HUDEP-2 (cell line): ENCODE measurements around the gene KIAA1755.
A peak's percentile ranks its signal among the peaks of the same experiment; 100 is the strongest.

Experiments used
- DNase-seq, 76 experiments: peaks; one replicate each; lab custom pipeline; 2025; ENCODE audit not compliant: unreplicated experiment in 76 of 76; lab: John Stamatoyannopoulos, UW

The KIAA1755 gene, protein sequence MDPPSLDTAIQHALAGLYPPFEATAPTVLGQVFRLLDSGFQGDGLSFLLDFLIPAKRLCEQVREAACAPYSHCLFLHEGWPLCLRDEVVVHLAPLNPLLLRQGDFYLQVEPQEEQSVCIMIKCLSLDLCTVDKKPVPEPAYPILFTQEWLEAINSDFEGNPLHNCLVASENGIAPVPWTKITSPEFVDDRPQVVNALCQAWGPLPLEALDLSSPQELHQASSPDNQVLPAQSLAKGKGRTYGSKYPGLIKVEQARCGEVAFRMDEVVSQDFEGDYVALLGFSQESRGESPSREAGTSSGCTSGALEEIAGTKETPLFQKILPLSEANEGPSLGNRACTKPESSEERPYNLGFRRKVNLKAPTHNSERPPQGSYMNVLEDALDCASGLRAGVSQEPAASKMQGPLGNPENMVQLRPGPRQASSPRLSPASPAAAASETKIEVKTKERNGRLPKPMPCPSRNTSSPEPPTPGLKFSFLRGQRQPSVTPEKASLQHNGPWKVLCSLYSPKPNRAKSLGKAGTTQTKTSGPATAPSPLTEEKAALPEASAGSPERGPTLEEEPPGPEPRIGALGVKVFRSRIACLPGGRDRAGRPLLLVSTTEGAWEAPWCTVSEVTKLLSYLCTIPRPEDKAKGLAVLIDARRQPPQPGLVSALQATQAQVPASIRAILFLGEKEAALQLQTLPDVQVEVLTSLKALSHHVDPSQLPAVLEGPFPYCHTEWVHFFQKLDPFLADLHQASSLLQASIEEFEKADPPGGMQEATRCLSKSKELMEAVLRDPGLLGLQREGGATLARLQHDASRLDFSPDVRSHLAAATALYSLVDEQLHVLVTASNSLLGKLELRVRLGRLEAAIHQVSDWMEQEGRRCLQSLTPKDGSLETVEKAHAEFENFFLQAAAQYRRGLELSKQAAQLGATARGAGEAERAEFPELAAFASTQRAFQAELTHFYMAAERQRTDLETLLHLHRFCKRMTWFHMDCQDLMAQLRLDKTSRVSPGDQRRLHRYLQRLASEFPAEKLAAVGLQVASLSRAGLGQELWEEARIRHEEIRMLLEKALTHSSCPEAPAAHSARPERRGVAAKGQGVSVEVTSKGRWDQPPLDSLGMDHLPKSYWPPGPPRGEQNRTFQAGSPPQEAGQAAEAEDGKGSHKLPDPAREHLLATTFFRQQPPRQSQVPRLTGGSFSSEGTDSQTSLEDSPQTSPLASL

DNA sequence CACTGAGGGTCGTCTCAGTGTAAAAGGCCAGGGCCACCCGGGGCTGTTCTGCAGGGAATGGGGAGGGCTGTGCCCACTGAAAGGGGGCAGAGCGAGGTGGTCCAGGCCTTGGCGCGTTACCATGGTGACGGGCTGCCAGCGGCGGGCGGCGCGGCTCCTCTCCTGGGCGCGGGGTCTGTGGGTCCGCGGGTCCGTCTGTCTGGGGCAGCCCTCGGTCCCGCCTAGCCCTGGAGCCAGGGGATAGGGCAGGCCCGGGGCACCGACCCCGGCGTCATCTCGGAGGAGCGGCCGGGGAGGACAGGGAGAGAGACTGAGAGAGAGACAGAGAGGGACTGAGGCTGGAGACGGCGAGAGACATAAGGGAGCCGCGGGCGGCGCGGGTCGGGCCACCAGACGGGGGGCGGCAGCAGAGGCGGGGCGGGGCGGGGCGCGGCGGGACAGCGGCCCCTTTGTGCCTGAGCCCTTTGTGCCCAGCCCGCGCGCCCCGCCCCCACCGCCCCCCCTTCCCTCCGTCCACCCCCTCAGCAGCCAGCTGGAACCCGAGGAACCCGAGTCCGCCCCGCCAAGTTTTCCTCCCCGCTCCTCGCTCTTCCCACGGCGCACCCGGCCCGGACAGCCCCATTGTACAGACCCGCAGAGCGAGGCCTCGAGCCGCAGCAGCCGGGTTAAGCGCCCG, at the start of gene KIAA1755:
KIAA1755 (minus strand) TSS at position 358 of the 676 bp plus-strand sequence; CDS start at position 123, 235 bp downstream.
- no peak for DNase-seq

DNA sequence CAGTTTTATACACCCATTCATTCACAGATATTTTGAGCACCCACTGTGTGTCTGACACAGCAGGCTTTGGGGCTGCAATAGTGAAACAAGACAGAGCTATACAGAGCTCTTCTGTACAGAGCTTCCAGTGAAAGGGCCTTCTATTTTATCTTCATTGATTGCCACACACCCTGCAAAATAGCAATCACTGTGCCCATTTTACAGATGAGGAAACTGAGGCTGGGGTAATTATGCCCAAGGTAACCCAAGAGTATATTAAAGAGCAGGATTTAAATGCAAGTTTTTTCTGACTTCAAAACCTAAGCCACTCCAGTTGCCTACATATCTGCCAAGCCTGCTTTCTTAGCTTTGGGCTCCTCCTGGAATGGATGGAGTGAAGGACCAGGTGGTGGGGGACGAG, 47.9 kb upstream of the KIAA1755 start:
- no peak for DNase-seq

DNA sequence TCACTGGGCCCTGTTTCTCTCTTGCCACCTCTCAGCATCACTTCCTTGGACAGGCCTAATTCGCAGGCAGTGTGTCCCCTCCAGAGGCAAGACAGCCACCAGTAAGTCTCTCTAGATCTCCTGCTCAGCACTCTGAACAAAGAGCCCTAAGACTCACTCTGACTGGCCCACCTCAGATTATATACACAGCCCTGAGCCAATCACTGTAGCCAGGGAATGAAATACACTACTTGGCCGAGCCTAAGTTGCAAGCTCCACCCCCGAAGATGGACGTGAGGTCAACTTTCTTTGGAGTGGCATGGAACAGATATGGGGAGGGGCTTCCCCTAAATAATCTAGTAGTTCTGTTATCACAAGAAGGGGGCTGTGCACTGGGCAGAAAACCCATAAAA, 47.5 kb upstream of the KIAA1755 start:
- DNase-seq: no peak

DNA sequence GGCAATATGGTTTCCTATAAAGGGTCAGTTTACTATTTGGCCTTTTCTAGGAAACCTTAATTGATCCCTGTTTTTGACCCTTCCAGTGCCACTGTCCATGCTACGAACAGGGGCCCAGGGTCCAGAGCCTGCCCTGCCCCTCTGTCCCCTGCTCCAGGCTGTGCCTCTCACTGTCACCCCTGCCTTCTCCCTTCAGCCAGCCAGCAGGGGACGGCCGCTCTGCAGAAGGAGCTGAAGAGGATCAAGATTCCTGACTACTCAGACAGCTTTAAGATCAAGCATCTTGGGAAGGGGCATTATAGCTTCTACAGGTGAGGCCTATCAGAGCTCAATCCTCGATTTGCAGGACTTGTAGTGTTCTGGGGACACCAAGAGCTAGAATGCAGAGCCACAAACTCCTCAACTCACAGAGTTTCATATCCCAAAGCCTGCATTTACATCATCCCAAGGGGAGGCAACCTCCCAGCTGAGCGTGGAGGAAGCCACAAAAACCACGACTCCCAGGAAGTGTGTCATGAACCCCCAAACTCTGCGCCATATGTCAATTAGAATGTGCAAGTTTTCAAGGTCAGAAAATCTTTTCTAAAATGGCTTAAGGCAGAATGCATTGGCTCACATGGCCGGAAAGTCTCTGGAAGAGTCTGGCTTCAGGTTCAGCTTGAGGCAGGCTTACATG, 47.0 kb upstream of the KIAA1755 start:
- no peak for DNase-seq

DNA sequence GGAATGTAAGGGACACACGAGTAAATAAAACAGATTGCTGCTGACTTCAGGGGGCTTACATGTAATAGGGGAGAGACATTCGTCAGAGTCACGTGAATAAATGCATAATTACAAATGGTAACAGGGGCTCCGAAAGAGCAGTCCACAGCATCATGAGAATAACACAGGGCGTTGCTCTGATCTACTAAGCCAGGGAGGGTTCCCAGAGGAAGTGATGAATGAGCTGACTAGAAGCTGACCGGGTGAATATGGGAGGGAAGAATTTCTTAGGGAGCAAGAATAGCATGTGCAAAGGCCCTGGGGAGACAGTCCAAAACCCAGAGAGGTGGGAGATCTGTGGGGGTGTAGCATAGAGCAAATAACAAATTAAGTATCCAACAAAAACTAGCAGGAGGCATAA, 45.8 kb upstream of the KIAA1755 start:
- no peak for DNase-seq

DNA sequence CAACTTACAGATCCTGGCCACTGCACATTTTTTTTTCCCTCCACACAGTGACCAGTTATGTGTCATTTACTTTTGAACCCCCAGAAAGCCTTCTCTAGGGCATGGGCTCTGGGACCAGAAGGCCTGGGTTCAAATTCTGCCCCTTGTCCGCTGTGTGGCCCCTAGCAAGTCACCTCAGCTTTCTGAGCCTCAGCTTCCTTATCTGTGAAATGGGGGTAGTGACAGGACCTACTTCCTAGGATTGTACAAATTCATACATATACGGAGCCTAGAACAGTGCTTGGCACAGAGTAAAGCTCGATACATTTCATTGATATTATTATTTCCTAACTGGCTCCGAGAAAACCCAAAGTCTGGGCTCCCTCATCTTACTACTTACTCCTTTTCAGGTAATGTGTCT, 45.0 kb upstream of the KIAA1755 start:
- no peak for DNase-seq

DNA sequence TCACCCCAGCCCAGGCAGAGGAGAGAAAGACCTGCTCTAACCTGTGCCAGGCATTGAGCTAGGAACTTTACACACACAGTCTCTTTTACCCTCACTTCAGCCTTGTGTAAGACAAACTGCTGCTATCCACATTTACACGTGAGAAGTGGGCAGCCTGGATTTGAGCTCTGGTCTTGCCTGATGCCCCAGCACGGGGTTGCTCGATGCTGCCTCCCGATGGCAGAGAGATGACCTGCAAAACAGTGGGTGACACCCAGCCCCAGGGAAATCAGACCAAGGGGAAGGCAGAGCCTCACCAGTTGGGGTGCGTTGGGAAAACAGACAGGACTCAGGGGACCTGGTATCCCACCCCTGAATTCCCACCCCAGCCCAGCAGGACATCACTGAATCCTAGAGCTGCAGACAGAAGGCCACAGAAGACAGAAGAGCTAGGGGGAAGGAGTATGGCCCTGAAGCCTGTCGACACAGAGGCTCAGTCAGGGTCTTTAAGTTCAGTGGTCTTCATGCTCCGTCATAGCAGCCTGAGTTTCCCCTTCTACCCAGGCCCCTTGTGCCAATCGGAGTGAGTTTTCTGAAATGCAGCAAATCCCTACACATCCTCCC, 44.4 kb upstream of the KIAA1755 start:
- DNase-seq: peak in 37 of 76 experiments; percentile 2 to 58 (median 19)

DNA sequence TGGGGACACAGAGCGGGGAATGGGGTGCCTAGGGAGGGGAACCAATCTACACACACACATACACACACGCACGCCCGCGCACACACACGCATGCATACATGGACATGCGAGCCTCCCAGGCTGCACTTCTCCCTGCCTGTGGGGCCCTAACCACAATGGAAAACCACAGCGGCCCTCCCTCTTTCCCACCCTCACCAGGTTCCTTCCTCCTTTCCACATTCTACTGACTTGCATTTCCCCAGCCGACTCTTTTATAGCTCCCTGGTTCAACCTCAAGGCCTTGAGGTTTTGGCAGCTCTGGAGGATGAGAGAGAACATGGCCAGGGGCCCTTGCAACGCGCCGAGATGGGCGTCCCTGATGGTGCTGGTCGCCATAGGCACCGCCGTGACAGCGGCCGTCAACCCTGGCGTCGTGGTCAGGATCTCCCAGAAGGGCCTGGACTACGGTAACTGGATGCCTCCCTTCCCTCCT, 43.4 kb upstream of the KIAA1755 start, which contains the start of gene BPI:
BPI (plus strand) TSS at position 249 of the 472 bp plus-strand sequence; CDS start at position 317, 68 bp downstream.
- peak in 2 of 76 experiments; percentile 3 to 14 for DNase-seq

DNA sequence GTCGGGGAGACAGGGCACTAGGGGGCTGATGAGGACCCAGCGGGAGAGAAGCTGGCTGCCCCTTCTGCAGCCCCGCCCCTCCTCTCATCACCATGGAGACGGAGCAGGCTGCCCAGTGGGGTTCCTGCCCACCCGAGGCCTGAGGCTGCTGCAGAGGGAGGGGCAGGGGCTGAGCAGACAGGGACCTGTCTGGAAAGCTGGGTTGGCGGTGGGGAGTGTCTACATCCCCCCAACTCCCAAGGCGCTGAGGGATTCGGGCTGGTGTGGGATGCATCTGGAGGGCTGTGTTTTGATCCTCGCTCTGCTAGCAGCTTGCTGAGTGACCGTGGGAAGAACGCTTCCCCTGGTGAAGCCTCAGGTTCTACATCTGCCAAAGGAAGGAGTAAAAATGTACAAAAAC, 42.3 kb upstream of the KIAA1755 start:
- no peak for DNase-seq

DNA sequence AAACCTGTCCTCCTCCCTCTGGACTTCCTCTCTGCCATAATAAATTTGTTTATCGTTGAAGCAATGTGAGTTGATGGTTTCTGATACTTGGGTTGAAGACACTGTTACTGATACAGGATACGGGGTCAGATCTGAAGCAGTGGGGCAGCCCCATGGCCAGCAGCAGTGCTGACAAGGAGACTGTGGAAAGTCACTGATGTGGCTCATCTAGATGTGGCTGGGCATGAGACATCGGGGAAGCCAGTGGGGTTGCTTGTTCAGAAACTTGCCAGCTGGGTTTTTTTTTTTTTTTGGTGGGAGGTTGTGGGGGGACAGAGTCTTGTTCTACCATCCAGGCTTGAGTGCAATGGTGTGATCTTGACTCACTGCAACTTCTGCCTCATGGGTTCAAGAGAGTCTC, 40.8 kb upstream of the KIAA1755 start:
- no peak for DNase-seq

DNA sequence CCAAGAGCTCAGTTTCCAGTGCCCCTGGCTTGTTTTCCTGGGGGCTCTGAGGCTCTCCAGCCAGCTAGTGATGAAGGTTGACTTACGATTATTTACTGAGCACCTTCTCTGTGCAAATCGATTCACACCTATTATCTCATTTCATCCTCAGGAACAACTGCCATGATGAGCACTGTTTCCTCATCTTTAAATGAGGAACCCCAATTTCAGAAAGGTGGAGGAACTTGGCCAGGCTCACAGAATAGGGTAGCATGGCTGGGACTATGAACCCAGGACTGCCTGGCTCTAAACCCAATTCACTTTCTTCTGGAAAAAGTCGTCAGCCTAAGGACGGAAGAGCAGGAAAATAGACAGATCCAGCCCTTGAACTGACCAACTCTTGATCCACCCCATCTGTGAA, 39.9 kb upstream of the KIAA1755 start:
- DNase-seq: no peak

DNA sequence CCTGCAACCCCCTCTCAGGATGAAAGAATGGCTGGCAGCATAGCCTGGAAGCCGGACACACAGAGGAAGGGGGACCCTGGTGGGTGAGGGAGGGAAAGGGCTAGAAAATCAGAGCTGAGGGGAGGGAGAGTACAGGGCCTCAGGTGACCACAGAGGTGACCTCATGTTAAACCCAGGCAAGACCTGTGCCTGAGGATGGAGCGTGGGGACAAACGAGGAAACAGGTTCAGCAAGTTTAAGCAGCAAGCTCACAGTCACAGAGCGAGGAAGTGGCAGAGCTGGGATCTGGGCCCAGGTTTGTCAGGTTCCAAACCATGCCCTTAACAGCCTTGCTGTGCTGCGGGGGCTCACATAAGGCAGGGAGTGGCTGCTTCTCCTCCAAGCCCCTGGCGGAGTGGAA, 39.4 kb upstream of the KIAA1755 start:
- no peak for DNase-seq

DNA sequence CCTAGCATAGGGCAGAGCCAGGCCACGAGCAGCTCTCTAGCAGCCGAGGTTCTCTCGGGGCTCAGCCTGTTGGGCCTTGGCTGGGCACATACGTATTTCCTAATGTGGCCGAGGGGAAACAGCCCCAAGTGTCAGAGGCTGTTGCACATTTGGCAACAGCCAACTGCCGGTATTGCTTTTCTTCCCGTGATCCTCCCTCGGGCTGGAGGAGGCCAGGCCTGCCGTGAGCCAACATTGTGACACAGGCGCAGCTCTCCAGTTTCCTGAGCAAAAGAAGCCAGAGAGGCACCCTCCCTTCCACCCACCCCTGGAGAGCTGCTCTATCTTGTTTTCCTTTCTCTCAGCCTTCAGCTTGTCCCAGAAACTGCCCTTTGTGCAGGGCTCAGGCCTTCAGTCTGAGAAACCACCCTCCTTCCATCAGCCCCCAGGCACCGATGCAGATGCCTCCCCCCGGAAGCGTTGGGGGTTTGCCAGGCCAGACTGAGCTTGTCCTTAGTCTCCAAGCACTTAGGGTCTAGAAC, 38.3 kb upstream of the KIAA1755 start:
- no peak for DNase-seq

DNA sequence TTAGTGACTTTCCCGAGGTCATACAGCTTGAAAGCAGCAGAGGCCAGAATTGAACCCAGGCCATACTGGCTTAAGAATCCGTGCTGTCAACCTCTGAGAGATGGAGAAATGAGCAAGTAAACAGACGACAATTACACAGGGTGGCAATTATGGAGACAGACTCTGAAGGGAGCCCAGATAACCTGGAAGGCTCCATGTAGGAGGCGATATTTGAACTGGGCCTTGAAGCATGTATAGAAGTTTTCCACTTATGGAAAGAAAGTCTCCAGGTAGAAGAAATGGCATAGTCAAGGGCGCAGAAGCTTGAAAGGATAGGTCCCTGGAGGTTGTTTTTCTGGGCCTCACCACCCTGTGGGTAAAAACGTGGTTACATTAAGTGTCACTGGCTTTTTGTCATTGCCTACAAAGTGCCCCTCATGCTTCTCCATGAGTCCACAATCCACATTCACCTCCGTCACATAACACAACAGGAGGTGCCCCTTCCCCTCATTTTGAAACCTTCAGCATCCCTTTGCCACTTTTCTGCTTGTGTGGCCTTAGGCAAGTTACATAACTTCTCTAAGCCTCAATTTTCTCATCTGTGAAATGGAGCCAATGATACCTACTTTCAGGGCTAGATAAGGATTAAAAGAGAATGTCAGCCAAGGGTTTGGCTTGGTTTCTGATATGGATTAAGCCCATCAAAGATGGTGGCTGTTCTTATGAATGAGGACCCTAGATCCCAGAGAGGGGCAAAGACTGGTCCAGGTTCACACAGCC, 37.6 kb upstream of the KIAA1755 start:
- no peak for DNase-seq

DNA sequence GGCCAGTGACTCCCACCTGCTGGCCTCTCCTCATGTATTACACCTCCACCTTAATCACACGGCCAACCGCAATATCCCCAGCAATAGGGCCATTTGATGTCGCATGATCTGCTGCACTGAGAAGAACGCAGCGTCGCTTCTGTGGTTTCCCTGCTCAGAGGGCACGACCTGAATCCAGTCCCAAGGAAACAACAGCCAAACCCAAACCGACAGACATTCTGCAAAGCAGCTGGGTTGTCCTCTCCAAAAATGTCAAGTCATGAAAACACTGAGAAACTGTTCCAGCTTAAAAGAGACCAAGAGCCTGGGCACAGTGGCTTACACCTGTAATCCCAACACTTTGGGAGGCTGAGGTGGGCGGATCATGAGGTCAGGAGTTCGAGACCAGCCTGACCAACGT, 35.9 kb upstream of the KIAA1755 start:
- DNase-seq: no peak

DNA sequence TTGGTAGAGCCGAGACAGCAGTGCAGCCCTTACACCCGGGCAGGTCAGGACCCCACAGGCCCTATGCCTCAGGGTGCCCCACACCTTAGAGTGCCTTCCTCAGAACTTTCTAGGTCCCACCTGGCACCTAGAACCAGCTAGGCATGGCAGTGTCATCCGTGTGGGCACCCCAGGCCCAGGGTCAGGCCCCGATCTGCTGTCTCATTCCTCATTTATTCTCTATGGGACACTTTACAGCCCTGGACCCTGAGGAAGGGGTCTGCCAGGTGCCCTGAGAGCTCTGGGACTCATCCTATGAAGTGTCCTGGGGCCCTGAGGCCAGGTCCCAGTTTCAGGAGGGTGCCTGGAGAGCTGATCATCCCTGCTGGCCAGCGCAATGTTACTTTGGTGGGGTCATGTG, 35.3 kb upstream of the KIAA1755 start:
- no peak for DNase-seq

DNA sequence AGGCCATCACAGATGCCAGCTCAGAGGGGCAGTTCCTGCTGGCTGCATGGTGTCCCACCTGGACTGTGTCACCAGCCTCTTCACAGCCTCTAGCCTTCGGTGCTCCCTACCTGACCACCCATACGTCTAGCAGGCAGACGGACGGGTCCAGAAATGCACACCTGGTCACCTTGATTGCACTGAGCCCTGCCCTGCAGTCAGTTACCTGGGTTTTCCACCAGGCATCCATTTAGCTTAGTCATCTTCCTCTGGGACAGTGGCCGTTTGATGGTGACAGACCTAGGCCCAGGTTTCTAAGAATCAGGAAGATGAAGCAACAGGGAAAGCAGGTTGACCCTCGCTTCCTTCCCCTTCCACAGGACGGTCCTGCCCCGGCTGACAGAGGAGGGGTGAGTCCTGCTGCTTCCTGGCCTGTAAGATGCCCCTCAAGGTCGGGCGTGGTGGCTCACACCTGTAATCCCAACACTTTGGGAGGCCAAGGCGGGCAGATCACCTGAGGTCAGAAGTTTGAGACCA, 33.6 kb upstream of the KIAA1755 start:
- DNase-seq: no peak

DNA sequence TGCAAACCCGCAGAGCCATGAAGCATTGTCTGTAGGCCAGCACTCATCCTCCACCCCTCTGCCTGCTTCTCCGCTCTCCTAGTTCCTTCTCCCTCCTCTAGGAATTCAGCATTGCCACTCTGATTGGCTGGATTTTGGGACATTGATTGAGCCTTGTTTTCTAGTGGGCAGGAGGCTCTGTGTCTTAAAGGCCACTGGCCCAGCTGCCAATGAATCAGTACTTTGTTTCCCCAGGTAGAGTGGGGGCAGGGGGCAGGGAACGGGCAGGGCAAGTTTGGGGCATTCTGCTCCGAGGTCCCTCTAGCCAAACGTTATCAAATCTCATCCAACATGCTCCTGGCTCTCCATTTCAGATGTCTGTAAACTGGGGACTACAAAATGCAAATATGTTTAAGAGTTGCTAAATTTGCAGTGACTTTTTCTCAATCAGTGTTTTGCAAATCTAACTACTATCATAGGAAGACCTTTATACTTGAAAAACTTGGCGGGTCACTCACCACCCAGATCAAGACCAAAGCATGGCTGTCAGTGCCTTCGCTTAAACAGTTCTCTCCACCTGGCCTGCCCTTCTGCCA, 33.0 kb upstream of the KIAA1755 start:
- no peak for DNase-seq
